HG02938 (cell line): ENCODE results near the gene MYRF.

Experiments used
- ATAC-seq: cut with Tn5 transposase; IDR thresholded peaks from one replicate; pipeline ENCODE4 v1.9.1; 2021; ENCODE audit warnings: mild to moderate bottlenecking, moderate library complexity; ENCODE audit not compliant: unreplicated experiment

The MYRF gene

DNA sequence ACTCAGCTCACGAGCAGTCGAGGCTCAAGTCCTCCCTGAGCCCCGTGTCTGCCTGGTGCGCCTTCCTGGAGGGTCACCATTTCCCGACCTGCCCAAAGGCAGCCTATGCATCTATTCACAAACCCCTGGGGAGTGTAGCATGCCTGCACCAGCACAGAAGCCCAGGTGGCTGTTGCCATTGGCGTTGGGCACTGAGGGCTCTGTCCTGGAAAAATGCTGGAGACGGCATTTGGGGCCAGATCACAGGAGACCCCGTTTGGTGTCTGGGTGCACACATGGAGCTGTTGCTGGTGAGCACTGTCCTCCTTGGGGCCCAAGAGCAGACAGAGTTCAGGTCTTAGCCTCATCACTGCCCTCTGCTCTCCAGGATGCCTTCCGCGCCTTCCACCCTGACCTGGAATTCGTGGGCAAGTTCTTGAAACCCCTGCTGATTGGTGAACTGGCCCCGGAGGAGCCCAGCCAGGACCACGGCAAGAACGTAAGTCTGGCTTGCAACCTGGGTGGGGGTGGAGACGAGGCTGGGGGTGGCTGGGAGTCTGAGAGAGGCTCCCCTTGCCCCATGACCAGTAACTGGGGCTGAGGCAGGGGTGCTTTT lies 85.1 kb downstream of the MYRF start:
- ATAC-seq = no peak
